Body of pancreas (tissue), 4 donors: ENCODE measurements around the gene AGBL4.

Experiments
- CTCF ChIP-seq, 7 experiments: fragments of 450-650 bp in 4 of 7; fragments of 200-600 bp in 3 of 7; sonication (generic) in 3 of 7; IDR thresholded peaks; one replicate each; pipeline ENCODE4 v1.5.1; 2016 to 2019; ENCODE audit warnings: antibody characterized with exemption in 7 of 7
- POLR2A ChIP-seq, 3 donors: fragments of 450-650 bp; IDR thresholded peaks; one replicate each; pipeline ENCODE4 v1.6.1; 2016; ENCODE audit warnings: antibody characterized with exemption in 3 of 3, mild to moderate bottlenecking in 2 of 3

GRCh38 chr1:48948562-48948961 lies 1075.2 kb downstream of the AGBL4 start:
- TF ChIP-seq CTCF (IDR thresholded peaks at IDR 0.05) (no peak), POLR2A (IDR thresholded peaks at IDR 0.05) (no peak)
